HG03095 (cell line): ENCODE results near the gene DHPS.
"Not testable (repeated sequence)": the region's sequence is repeated elsewhere in the genome, so short reads cannot be mapped to it uniquely, and the experiment has no call there.

Source experiments
- ATAC-seq: cut with Tn5 transposase; IDR thresholded peaks from one replicate; pipeline ENCODE4 v1.9.1; 2021; ENCODE audit warnings: moderate library complexity; ENCODE audit not compliant: unreplicated experiment

The DHPS gene

GRCh38 chr19:12681074-12681987 is at the start of gene DHPS:
Gene DHPS, minus strand, starts transcription at chr19:12681880. Its CDS starts 114 bp downstream, at chr19:12681766.
- peak; percentile 67 for ATAC-seq

GRCh38 chr19:12731337-12731736 is 49.7 kb upstream of the DHPS start:
- no peak for ATAC-seq

DNA sequence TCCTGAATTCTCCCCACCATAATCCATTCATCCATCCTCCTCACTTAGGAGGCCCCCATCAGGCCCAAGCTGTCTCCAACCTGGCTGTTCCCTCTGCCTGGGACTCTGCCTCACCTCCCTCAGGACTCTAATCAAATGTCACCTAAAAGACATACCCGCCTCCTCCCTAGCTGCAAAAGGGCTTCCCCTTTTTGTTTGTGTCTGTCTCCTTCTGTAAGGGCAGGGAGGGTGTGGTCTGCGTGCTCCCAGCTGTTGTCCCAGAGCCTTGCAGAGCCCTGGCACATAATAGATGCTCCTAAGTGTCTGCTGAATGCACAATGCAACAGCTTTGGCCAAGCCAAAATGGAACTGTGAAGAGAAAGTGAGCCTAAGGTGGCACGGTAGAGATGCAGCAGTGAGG is 48.4 kb upstream of the DHPS start:
- no peak for ATAC-seq

- ATAC-seq: no peak
Measured at GRCh38 chr19:12727745-12728433, 46.2 kb upstream of the DHPS start.

DNA sequence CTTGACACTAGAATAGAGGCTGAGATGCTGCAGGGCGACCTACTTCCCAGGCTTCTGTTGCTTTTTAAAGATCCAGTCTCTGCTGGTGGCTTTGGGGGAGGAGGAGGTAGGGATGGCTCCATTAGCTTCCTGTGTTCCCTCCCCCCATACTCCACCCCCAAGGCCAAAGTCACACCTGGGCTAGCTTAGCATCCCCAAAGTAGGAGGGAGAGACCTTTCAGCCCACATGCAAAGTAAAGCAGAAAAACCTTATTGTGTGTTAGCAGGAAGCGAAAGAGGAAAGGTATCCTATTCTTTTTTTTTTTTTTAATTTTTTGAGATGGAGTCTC is 45.3 kb upstream of the DHPS start:
- ATAC-seq: no peak

DNA sequence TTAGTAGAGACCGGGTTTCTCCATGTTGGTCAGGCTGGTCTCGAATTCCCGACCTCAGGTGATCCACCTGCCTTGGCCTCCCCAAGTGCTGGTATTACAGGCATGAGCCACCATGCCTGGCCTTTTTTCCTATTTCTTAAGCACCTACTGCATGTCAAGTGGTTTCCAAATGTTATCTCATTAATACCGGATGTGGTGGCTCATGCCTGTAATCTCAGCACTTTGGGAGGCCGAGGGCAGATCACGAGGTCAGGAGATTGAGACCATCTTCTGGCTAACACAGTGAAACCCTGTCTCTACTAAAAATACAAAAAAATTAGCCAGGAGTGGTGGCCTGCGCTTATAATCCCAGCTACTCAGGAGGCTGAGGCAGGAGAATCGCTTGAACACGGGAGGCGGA is 43.9 kb upstream of the DHPS start:
- not testable (repeated sequence) for ATAC-seq

- no peak for ATAC-seq
Measured at GRCh38 chr19:12723641-12724426, 42.2 kb upstream of the DHPS start, which contains the start of gene TNPO2. Gene TNPO2, minus strand, starts transcription at chr19:12723932. Its CDS starts 2,955 bp downstream, at chr19:12720977.

GRCh38 chr19:12723381-12723640 is 41.6 kb upstream of the DHPS start:
- ATAC-seq: no peak

- peak; percentile 62 for ATAC-seq
Measured at GRCh38 chr19:12722566-12723380, 41.1 kb upstream of the DHPS start.

- peak; percentile 31 for ATAC-seq
Measured at GRCh38 chr19:12721656-12722565, 40.2 kb upstream of the DHPS start.

GRCh38 chr19:12720851-12721655 is 39.4 kb upstream of the DHPS start:
- ATAC-seq: no peak

DNA sequence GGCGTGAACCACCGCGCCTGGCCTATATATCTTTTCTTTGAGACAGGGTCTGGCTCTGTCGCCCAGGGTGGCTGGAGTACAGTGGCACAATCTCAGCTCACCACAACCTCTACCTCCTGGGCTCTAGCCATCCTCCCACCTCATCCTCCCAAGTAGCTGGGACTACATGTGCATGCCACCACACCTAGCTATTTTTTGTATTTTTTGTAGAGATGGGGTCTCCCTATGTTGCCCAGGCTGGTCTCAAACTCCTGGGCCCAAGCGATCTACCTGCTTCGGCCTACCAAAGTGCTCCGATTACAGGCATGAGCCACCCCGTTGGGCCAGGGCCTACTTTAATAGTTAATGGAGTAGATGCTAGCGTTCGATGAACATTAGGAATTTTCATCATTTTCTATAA is 38.6 kb upstream of the DHPS start:
- no peak for ATAC-seq

DNA sequence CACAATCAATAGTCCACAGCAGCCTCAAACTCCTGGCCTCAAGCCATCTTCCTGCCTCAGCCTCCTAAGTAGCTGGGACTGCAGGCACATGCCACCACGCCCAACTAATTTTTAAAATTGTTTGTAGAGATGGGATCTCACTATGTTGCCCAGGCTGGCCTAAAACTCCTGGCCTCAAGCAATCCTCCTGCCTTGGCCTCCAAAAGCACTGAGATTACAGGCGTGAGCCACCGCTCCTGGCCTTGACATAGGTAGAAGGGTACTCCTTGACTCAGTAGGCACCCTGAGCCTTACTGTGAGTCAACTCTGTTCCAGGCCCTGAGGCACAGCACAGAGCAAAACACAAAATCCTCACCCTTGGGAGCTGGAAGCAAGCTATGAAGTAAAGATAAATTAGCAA is 34.2 kb upstream of the DHPS start:
- ATAC-seq: no peak

- no peak for ATAC-seq
Measured at GRCh38 chr19:12715102-12715501, 33.4 kb upstream of the DHPS start.

DNA sequence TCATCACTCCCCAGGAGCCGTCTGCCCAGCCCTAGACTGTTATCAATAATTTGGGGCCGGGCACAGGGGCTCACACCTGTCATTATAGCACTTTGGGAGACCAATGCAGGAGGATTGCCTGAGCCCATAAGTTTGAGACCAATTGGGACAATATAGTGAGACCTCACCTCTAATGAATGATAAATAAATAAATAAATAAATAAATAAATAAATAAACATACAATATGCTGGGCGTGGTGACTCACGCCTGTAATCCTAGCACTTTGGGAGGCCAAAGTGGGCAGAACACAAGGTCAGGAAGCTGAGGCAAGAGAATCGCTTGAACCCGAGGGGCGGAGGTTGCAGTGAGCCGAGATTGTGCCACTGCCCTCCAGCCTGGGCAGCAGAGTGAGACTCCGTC is 31.6 kb upstream of the DHPS start:
- not testable (repeated sequence) for ATAC-seq

GRCh38 chr19:12712077-12712476 is 30.4 kb upstream of the DHPS start:
- not testable (repeated sequence) for ATAC-seq

DNA sequence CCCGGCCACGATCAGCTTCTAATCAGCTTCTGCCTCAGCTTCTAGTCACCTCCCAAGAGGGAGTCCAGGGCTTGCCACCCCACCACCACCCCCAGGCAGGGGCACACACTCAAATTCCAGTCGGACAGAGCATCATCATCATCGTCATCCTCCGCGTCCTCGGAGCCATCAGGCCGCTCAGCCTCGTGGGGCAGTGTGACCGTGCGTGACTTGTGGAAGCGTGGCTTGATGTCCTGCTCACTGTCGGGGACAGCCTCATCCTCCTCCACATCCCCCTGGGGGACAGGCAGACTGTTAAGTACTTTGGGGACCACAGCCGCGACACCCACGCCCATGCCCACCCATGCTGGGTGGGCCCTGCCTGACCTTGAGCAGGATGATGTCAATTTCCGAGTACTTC is 29.5 kb upstream of the DHPS start:
- ATAC-seq: no peak

GRCh38 chr19:12708641-12709040 is 27.0 kb upstream of the DHPS start:
- no peak for ATAC-seq

DNA sequence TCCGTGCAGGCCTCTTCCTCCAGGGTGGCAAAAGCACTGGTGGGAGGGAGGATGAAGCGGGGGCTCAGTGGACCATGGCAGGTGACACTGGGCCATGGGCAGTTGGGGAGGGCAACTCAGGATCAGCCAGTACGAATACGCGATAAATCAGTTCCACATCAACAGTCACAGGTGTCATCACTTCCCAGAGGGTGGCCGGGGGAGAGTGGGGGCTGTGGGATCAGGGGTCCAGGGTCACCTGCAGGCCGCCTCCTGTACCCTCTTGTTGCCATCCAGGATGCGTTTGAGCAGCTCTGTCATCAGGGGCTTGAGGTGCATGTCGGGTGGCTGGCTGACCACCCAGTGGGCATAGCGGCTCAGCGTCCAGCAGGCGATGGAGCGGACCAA is 24.6 kb upstream of the DHPS start:
- ATAC-seq: no peak
